ENCODE data around the gene CCDC138.

The CCDC138 gene

GRCh38 chr2:108918156-108918874 lies 131.7 kb downstream of the CCDC138 start:
- FAIRE-seq (no peak), DNase-seq (ENCODE audit: low spot score) (no peak)

GRCh38 chr2:108918941-108919341 lies 132.4 kb downstream of the CCDC138 start:
- FAIRE-seq (no peak), DNase-seq (ENCODE audit: low spot score) (no peak)

- no peak for DNase-seq (ENCODE audit: low spot score)
- no peak for FAIRE-seq
Measured at GRCh38 chr2:108919571-108920373, 133.2 kb downstream of the CCDC138 start.

GRCh38 chr2:108920686-108921085 lies 134.1 kb downstream of the CCDC138 start:
- FAIRE-seq (no peak), DNase-seq (ENCODE audit: low spot score) (no peak)

- DNase-seq (ENCODE audit: low spot score), result no peak
- FAIRE-seq, result no peak
Measured at GRCh38 chr2:108921096-108922030, 134.8 kb downstream of the CCDC138 start.

- FAIRE-seq, result no peak
- DNase-seq (ENCODE audit: low spot score), result no peak
Measured at GRCh38 chr2:108922141-108922915, 135.8 kb downstream of the CCDC138 start.

GRCh38 chr2:108923019-108923700 lies 136.6 kb downstream of the CCDC138 start:
- no peak for FAIRE-seq
- DNase-seq (ENCODE audit: low spot score), result no peak

GRCh38 chr2:108923736-108924579 lies 137.4 kb downstream of the CCDC138 start:
- no peak for DNase-seq (ENCODE audit: low spot score)
- FAIRE-seq, result no peak

- FAIRE-seq (no peak), DNase-seq (ENCODE audit: low spot score) (no peak)
Measured at GRCh38 chr2:108924580-108925251, 138.1 kb downstream of the CCDC138 start.

GRCh38 chr2:108925286-108925685 lies 138.7 kb downstream of the CCDC138 start:
- no peak for FAIRE-seq
- DNase-seq (ENCODE audit: low spot score), result no peak

- DNase-seq (ENCODE audit: low spot score) (no peak), FAIRE-seq (no peak)
Measured at GRCh38 chr2:108925735-108926134, 139.2 kb downstream of the CCDC138 start.

Measured in RCC 7860 (cell line).